HEK293 (cell line): ENCODE results near the gene FSTL5.

Source experiments
- KLF9 ChIP-seq: fragments of 450-650 bp; formaldehyde crosslinking; IDR thresholded peaks from 2 replicates; pipeline ENCODE4 v1.5.1; 2016; ENCODE audit warnings: missing biosample characterization, missing genetic modification characterization, low read depth
- MEIS1 ChIP-seq: sonication (generic); formaldehyde crosslinking; IDR thresholded peaks from 2 replicates; pipeline ENCODE4 v1.8.1; 2022; ENCODE audit warnings: missing genetic modification reagents, mild to moderate bottlenecking, borderline replicate concordance
- WT1 ChIP-seq: fragments of 450-650 bp; formaldehyde crosslinking; IDR thresholded peaks from 2 replicates; pipeline ENCODE4 v1.5.1; 2016; ENCODE audit warnings: missing biosample characterization, missing genetic modification characterization
- ZFHX2 ChIP-seq: fragments of 450-650 bp; formaldehyde crosslinking; conservative IDR thresholded peaks from 2 replicates; pipeline ENCODE4 v1.5.1; 2016; ENCODE audit warnings: missing biosample characterization, missing genetic modification characterization
- ZNF169 ChIP-seq: fragments of 450-650 bp; formaldehyde crosslinking; IDR thresholded peaks from 2 replicates; pipeline ENCODE4 v1.5.1; 2016; ENCODE audit warnings: missing biosample characterization, missing genetic modification characterization
- ZNF350 ChIP-seq: fragments of 450-650 bp; formaldehyde crosslinking; IDR thresholded peaks from 2 replicates; pipeline ENCODE4 v1.5.0; 2017; ENCODE audit warnings: missing biosample characterization, mild to moderate bottlenecking, missing genetic modification characterization
- ZNF707 ChIP-seq: fragments of 450-650 bp; formaldehyde crosslinking; IDR thresholded peaks from 2 replicates; pipeline ENCODE4 v1.5.1; 2016; ENCODE audit warnings: missing biosample characterization, missing genetic modification characterization
- ZNF837 ChIP-seq: fragments of 450-650 bp; formaldehyde crosslinking; IDR thresholded peaks from 2 replicates; pipeline ENCODE4 v1.5.1; 2016; ENCODE audit warnings: missing biosample characterization, missing genetic modification characterization
- TF ChIP-seq, protein P1 (sequence below): fragments of 450-650 bp; formaldehyde crosslinking; IDR thresholded peaks from 2 replicates; pipeline ENCODE4 v1.5.1; 2016; ENCODE audit warnings: missing biosample characterization, missing genetic modification characterization

GRCh38 chr4:161988946-161989345, 174.9 kb downstream of the FSTL5 start:
- TF ChIP-seq, protein P1, sequence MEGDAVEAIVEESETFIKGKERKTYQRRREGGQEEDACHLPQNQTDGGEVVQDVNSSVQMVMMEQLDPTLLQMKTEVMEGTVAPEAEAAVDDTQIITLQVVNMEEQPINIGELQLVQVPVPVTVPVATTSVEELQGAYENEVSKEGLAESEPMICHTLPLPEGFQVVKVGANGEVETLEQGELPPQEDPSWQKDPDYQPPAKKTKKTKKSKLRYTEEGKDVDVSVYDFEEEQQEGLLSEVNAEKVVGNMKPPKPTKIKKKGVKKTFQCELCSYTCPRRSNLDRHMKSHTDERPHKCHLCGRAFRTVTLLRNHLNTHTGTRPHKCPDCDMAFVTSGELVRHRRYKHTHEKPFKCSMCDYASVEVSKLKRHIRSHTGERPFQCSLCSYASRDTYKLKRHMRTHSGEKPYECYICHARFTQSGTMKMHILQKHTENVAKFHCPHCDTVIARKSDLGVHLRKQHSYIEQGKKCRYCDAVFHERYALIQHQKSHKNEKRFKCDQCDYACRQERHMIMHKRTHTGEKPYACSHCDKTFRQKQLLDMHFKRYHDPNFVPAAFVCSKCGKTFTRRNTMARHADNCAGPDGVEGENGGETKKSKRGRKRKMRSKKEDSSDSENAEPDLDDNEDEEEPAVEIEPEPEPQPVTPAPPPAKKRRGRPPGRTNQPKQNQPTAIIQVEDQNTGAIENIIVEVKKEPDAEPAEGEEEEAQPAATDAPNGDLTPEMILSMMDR (tag by site-specific recombination) = no peak
- TF ChIP-seq MEIS1 (CRISPR knock-in tag) = no peak
- TF ChIP-seq ZNF169 (tag by site-specific recombination) = no peak
- no peak for TF ChIP-seq ZNF707
- no peak for TF ChIP-seq ZNF350
- TF ChIP-seq ZFHX2 = no peak
- no peak for TF ChIP-seq ZNF837 (tag by site-specific recombination)
- TF ChIP-seq WT1 (tag by site-specific recombination) = no peak
- TF ChIP-seq KLF9 = no peak
